Sigmoid colon (tissue), 3 donors: ENCODE results near the gene CBL.

ENCODE experiments used
- POLR2A ChIP-seq, 2 donors: fragments of 450-650 bp; IDR thresholded peaks; one replicate each; pipeline ENCODE4 v1.6.1; 2016; ENCODE audit warnings: antibody characterized with exemption in 2 of 2, mild to moderate bottlenecking in 2 of 2, moderate library complexity in 2 of 2
- TF ChIP-seq, protein P1 (sequence below), 4 experiments: fragments of 450-650 bp in 3 of 4; fragments of 200-600 bp in 1 of 4; IDR thresholded peaks; one replicate each; pipeline ENCODE4 v1.5.1; 2016 to 2019; ENCODE audit warnings: antibody characterized with exemption in 4 of 4, mild to moderate bottlenecking in 3 of 4, moderate library complexity in 2 of 4

GRCh38 chr11:119318240-119319135 lies 112.3 kb downstream of the CBL start:
- TF ChIP-seq, protein P1, sequence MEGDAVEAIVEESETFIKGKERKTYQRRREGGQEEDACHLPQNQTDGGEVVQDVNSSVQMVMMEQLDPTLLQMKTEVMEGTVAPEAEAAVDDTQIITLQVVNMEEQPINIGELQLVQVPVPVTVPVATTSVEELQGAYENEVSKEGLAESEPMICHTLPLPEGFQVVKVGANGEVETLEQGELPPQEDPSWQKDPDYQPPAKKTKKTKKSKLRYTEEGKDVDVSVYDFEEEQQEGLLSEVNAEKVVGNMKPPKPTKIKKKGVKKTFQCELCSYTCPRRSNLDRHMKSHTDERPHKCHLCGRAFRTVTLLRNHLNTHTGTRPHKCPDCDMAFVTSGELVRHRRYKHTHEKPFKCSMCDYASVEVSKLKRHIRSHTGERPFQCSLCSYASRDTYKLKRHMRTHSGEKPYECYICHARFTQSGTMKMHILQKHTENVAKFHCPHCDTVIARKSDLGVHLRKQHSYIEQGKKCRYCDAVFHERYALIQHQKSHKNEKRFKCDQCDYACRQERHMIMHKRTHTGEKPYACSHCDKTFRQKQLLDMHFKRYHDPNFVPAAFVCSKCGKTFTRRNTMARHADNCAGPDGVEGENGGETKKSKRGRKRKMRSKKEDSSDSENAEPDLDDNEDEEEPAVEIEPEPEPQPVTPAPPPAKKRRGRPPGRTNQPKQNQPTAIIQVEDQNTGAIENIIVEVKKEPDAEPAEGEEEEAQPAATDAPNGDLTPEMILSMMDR (IDR thresholded peaks at IDR 0.05): no peak
- peak in 1 of 2 donors; percentile 32 for TF ChIP-seq POLR2A (IDR thresholded peaks at IDR 0.05)
